Transverse colon (tissue), 4 donors: ENCODE results near the gene AP3S1. TPM values are rescaled to one million over a fixed set of nuclear protein-coding genes. Genes with fewer than 3 reads are reported as not detected.

Experiments
- DNase-seq: peaks from one replicate; pipeline ENCODE4 v3.0.0-alpha.2; 2019
- H3K27ac ChIP-seq, 4 donors: fragments of 200-600 bp; sonication (generic); 2 replicates each; pipeline ENCODE4 v1.5.1; 2016 to 2018; ENCODE audit warnings: inconsistent platforms in 4 of 4
- H3K27me3 ChIP-seq: fragments of 200-600 bp; sonication (generic); 2 replicates; pipeline ENCODE4 v1.5.1; 2017; ENCODE audit warnings: inconsistent platforms
- H3K36me3 ChIP-seq, 4 donors: fragments of 200-600 bp; sonication (generic); 2 replicates each; pipeline ENCODE4 v1.5.1; 2017 to 2019; ENCODE audit warnings: inconsistent platforms in 4 of 4
- H3K4me1 ChIP-seq, 4 donors: fragments of 200-600 bp; sonication (generic); 2 replicates each; pipeline ENCODE4 v1.5.1; 2017 to 2020; ENCODE audit warnings: inconsistent platforms in 4 of 4
- H3K4me3 ChIP-seq, 4 donors: fragments of 200-600 bp; sonication (generic); 1 replicate in 1 of 4; 2 replicates in 3 of 4; pipeline versions ENCODE4 v1.5.1 to v1.6.1; 2017 to 2019; ENCODE audit warnings: inconsistent platforms in 4 of 4
- H3K9me3 ChIP-seq, 2 donors: fragments of 200-600 bp; sonication (generic); 2 replicates each; pipeline ENCODE4 v1.5.1; 2017 to 2019; ENCODE audit warnings: inconsistent platforms in 2 of 2
- EP300 ChIP-seq: sonication (generic); formaldehyde crosslinking; IDR thresholded peaks from one replicate; pipeline ENCODE4 v1.6.1; 2017; ENCODE audit warnings: antibody characterized with exemption, low read depth
- POLR2A ChIP-seq: fragments of 450-650 bp; IDR thresholded peaks from one replicate; pipeline ENCODE4 v1.6.1; 2016; ENCODE audit warnings: antibody characterized with exemption, mild to moderate bottlenecking, moderate library complexity
- POLR2AphosphoS5 ChIP-seq, 3 donors: sonication (generic); formaldehyde crosslinking; IDR thresholded peaks; one replicate each; pipeline ENCODE4 v1.6.1; 2016; ENCODE audit warnings: antibody characterized with exemption in 3 of 3
- WGBS, 2 donors: methylation state at CpG; one replicate each; pipeline ENCODE4 v1.1.5; 2018; ENCODE audit warnings: low coverage in 1 of 2; 5-methylcytosine and 5-hydroxymethylcytosine counted together
- in situ Hi-C, 4 donors: fragments of 200-750 bp; cut with MboI; loops; one replicate each; pipeline versions ENCODE4 v1.15.0 to v1.15.1; 2017; ENCODE audit warnings: low sequenced_read_pairs in 3 of 4, low pct_ligation_motif_present in 1 of 4, low pct_unique_long_range_greater_than_20kb in 1 of 4
- intact Hi-C: fragments of 100-400 bp; cut with DNase I; formaldehyde crosslinking; loops from one replicate; pipeline ENCODE4 v1.15.1; 2023; ENCODE audit warnings: low total_unique reads
- total RNA-seq, 4 donors: library from RNA; depleted of rRNA; stranded (reverse); fragments of >200 nt; gene quantifications; one replicate each; pipeline ENCODE4 v1.1.0, GENCODE V29; 2016
- TF ChIP-seq, protein P1 (sequence below), 5 experiments: fragments of 200-600 bp in 3 of 5; fragments of 450-650 bp in 2 of 5; sonication (generic) in 3 of 5; IDR thresholded peaks; 1 replicate in 2 of 5; 2 replicates in 3 of 5; pipeline ENCODE4 v1.5.1; 2016 to 2017; ENCODE audit warnings: antibody characterized with exemption in 5 of 5, inconsistent platforms in 3 of 5, mild to moderate bottlenecking in 2 of 5, moderate library complexity in 1 of 5

AP3S1 gene
- total RNA-seq, 4 donors from 2014 or later, result 54.2 to 258 (median 65.7) TPM

GRCh38 chr5:115857057-115857479, 15.3 kb downstream of the AP3S1 start:
- no peaks in the 10 kb centered on the region for H3K36me3 ChIP-seq
- no peaks in the 10 kb centered on the region for H3K9me3 ChIP-seq
- DNase-seq, result no peak
- TF ChIP-seq, protein P1, sequence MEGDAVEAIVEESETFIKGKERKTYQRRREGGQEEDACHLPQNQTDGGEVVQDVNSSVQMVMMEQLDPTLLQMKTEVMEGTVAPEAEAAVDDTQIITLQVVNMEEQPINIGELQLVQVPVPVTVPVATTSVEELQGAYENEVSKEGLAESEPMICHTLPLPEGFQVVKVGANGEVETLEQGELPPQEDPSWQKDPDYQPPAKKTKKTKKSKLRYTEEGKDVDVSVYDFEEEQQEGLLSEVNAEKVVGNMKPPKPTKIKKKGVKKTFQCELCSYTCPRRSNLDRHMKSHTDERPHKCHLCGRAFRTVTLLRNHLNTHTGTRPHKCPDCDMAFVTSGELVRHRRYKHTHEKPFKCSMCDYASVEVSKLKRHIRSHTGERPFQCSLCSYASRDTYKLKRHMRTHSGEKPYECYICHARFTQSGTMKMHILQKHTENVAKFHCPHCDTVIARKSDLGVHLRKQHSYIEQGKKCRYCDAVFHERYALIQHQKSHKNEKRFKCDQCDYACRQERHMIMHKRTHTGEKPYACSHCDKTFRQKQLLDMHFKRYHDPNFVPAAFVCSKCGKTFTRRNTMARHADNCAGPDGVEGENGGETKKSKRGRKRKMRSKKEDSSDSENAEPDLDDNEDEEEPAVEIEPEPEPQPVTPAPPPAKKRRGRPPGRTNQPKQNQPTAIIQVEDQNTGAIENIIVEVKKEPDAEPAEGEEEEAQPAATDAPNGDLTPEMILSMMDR (IDR thresholded peaks at IDR 0.05), result no peak
- TF ChIP-seq EP300, result no peak
- TF ChIP-seq POLR2AphosphoS5 (IDR thresholded peaks at IDR 0.05), result no peak
- TF ChIP-seq POLR2A, result no peak
- H3K27me3 ChIP-seq, result no peaks in the 10 kb centered on the region
- 42 to 54% methylated on average over 1 of the region's 1 CpG for WGBS, 2 donors
- no peak overlapping the region for H3K4me3 ChIP-seq
- in situ Hi-C loops, result no loop called here
- H3K27ac ChIP-seq, result peak overlapping the region in 1 of 4 donors; percentile 27
- intact Hi-C loops, result no loop called here
- H3K4me1 ChIP-seq, result peaks cover 14 to 43% (median 19%) of the 10 kb centered on the region in 4 donors

DNA sequence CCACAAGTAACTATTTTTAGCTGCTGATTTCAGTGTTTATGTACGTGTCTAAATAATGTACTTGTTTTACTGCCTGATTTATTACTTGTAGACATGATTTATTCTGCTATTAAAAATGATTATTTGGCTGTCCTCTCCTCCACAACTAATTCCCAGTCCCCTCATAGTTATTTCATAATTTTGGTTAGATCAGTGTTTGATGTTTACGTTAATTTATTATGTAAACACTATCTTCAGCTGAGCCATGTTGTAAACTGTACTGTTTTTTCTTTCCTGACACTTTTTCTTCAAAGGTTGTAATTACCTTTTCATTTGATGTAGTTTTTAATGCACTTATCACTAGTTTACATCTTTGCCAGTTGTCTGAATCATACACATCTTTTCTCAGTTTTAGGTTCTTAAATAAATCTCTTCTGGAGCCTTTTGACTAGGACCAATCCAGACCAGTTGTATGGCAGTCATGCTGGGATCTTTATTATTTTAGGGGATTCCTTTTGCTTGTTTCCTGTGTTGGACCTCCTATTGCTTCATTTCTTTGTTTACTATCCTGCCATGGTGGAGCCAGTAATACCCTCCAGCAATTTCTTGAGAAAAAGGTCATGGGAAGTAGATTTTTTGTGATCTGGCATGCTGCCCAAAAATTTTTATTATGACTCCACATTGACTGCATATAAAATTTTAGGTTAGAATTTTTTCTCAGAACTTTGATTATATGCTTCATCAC, 16.1 kb downstream of the AP3S1 start:
- Histone ChIP-seq H3K36me3 (no peaks in the 10 kb centered on the region), H3K27me3 (no peaks in the 10 kb centered on the region), H3K9me3 (no peaks in the 10 kb centered on the region), H3K27ac (peak overlapping the region in 2 of 4 donors; percentile 13 to 27), H3K4me1 (peaks cover 14 to 41% (median 19%) of the 10 kb centered on the region in 4 donors), H3K4me3 (peak overlapping the region in 1 of 4 donors; percentile 5)
- TF ChIP-seq, protein P1 (IDR thresholded peaks at IDR 0.05), result no peak
- TF ChIP-seq POLR2AphosphoS5 (IDR thresholded peaks at IDR 0.05), result peak in 2 of 3 donors; percentile 28 to 64
- intact Hi-C loops, result no loop called here
- in situ Hi-C loops, result no loop called here
- no peak for DNase-seq
- 36 to 46% methylated on average over 2 of the region's 2 CpGs for WGBS, 2 donors

DNA sequence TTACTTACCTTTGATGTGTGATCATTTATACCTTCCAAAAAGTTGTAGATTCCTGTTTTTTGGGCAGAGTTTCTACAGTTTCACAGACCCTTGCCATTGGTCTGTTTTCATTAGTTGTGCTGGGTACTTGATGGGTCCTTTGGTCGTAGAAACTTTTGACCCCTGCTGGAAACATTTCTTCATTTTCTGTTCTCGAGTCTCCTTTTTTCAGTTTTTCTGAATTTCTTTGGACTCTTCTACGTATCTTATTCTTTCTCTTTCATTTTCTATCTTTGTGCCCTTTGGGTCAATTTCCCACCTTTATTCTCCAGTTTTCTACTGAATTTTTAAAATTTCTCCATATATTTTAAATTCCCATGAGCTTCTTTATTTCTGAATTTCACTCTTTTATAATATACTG, 16.7 kb downstream of the AP3S1 start:
- Histone ChIP-seq H3K27ac (peak overlapping the region in 1 of 4 donors; percentile 13), H3K9me3 (peaks cover 2% of the 10 kb centered on the region in 2 donors), H3K36me3 (no peaks in the 10 kb centered on the region), H3K27me3 (no peaks in the 10 kb centered on the region), H3K4me1 (peaks cover 14 to 41% (median 19%) of the 10 kb centered on the region in 4 donors), H3K4me3 (peak overlapping the region in 1 of 4 donors; percentile 5)
- WGBS, 2 donors, result 74 to 80% methylated on average over 3 of the region's 3 CpGs
- intact Hi-C loops, result no loop called here
- no peak for DNase-seq
- in situ Hi-C loops, result no loop called here
- TF ChIP-seq POLR2AphosphoS5 (IDR thresholded peaks at IDR 0.05) (no peak), POLR2A (no peak), EP300 (no peak)
- TF ChIP-seq, protein P1 (IDR thresholded peaks at IDR 0.05), result no peak

- Histone ChIP-seq H3K36me3 (no peaks in the 10 kb centered on the region), H3K27me3 (no peaks in the 10 kb centered on the region), H3K27ac (no peak overlapping the region), H3K4me1 (peaks cover 14 to 41% (median 19%) of the 10 kb centered on the region in 4 donors), H3K4me3 (no peak overlapping the region), H3K9me3 (peaks cover 7 to 10% of the 10 kb centered on the region in 2 donors)
- intact Hi-C loops, result no loop called here
- in situ Hi-C loops, result no loop called here
- no peak for DNase-seq
- TF ChIP-seq POLR2A (no peak), EP300 (no peak), POLR2AphosphoS5 (IDR thresholded peaks at IDR 0.05) (no peak)
- TF ChIP-seq, protein P1 (IDR thresholded peaks at IDR 0.05), result no peak
These were observed 17.6 kb downstream of the AP3S1 start for GRCh38 chr5:115859378-115859777.
